HG03175 (cell line): Measurements from ENCODE around the gene ARHGAP45.
"Not testable (repeated sequence)": the region's sequence is repeated elsewhere in the genome, so short reads cannot be mapped to it uniquely, and the experiment has no call there.

Experiments
- ATAC-seq: cut with Tn5 transposase; IDR thresholded peaks from one replicate; pipeline ENCODE4 v1.9.1; 2021; ENCODE audit warnings: mild to moderate bottlenecking, moderate library complexity; ENCODE audit not compliant: unreplicated experiment

The ARHGAP45 gene

GRCh38 chr19:1066748-1067340 lies at the start of gene ARHGAP45:
TSS of gene ARHGAP45 (plus strand) at chr19:1067167. CDS start at chr19:1067406, 239 bp downstream.
- peak; percentile 48 for ATAC-seq

- ATAC-seq = no peak
Observed at GRCh38 chr19:1017906-1018305, 49.1 kb upstream of the ARHGAP45 start.

DNA sequence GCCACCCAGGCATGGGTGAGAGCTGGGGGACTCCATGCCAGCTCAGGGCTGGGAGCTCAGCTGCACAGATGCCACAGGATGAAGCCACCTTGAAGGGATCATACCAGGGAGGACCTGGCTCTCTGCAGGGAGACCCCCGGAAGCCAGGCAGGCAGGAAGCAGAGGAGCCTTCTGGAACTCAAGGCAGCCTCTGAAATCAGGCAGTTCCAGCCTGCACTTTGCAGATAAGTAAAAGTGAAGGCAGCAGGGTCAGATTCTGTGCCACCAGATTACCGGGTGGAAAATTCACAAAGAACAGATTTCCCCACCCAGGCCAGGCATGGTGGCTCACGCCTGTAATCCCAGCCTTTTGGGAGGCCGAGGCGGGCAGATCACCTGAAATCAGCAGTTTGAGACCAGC lies 48.6 kb upstream of the ARHGAP45 start:
- no peak for ATAC-seq

DNA sequence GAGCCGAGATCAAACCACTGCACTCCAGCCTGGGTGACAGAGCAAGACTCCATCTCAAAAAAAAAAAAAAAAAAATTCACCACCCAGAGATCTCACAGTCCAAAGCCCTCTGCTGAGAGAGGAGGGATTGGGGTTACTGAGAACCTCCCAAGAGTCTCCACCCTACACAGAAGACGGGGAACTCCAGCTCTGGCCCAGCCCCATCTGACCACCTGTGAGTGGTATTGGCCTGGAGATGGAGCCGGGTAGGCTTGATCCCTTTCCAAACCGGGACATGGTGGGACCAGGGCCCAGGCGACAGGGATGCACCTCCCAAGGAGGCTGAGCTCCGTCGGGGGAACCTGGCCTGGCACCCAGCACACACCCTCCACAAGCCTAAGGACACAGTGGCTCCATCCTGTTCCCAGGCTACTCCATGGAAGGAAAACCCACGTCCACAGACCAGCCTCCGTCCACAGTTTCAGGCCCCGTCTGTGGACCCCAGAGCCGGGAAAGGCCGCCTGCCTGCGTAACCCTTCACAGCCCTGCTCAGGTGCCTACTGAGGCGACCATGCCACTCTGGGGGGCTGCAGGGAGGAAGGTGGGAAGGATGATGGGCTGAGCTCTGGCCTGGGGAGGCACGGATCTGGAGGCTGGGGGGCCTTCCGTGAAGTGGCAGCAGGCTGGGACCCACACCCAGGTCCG lies 47.9 kb upstream of the ARHGAP45 start:
- no peak for ATAC-seq

GRCh38 chr19:1019616-1019961 lies 47.4 kb upstream of the ARHGAP45 start:
- no peak for ATAC-seq

DNA sequence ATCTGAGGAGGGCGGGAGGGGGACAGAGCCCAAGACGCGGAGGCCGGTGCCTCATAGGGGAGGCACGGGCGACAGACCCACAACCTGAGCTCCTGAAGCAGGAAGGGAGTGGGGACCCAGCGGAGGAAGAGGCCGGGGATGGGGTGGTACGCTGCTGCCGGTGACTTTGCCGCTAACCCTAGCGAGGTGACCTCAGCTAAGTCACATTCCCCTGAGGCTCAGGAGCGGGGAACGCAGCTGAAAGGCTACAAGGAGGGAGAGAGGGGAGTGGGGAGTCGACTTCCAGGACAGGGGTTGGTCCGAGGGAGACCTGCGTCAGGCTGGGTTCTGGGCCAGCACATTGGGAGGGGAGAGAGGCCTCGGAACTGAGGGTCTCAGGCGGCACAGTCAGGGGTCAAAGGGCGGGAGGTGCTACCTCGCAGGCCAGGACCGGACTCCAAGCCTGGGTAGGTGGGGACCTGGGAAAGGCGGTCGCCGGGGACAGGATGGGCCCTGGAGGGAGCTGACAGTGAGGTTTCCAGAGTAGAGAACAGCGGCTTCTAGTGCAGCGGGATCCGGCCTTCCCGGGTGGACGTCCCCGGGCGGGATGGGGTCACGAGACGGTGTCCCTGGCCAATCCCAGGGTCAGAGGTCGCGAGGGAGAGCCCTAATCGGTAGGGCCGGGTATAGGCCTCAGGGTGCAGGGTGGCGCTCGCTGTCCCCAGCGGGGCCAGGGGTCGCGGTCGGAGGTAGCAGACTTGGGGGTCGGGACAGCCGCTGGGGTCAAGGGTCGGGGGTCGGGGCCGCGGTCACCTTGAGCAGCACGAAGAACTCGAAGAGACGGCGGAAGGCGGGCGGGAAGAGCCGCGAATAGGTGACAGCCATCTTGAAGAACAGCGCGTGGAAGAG lies 46.7 kb upstream of the ARHGAP45 start:
- ATAC-seq = no peak

- ATAC-seq = peak; percentile 82
Observed at GRCh38 chr19:1020868-1021425, 46.0 kb upstream of the ARHGAP45 start, which contains the start of gene TMEM259. TSS of gene TMEM259 (minus strand) at chr19:1021123. CDS start at chr19:1020996, 127 bp downstream.

DNA sequence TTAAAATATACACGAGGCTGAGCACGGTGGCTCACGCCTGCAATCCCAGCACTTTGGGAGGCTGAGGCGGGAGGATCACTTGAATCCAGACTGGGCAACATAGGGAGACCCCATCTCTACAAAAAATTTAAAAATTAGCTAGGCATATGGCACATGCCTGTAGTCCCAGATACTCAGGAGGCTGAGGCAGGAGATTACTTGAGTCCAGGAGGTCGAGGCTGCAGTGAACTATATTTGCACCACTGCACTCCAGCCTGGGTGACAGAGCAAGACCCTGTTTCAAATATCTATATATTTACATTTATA lies 43.1 kb upstream of the ARHGAP45 start:
- not testable (repeated sequence) for ATAC-seq

DNA sequence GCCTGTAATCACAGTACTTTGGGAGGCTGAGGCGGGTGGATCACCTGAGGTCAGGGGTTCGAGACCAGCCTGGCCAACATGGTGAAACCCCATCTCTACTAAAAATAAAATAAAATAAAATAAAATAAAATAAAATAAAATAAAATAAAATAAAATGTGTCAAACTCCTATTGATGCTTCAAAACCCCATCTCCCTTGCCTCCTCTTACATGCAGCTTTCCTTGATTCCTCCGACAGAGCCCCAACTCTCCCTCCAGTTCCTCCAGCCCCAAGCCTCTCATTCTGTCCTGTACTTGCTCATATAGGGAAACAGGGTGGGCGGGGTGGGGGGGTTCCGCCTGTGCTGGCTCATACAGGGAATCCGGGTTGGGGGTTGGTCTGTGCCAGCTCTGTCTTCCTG lies 41.9 kb upstream of the ARHGAP45 start:
- not testable (repeated sequence) for ATAC-seq

DNA sequence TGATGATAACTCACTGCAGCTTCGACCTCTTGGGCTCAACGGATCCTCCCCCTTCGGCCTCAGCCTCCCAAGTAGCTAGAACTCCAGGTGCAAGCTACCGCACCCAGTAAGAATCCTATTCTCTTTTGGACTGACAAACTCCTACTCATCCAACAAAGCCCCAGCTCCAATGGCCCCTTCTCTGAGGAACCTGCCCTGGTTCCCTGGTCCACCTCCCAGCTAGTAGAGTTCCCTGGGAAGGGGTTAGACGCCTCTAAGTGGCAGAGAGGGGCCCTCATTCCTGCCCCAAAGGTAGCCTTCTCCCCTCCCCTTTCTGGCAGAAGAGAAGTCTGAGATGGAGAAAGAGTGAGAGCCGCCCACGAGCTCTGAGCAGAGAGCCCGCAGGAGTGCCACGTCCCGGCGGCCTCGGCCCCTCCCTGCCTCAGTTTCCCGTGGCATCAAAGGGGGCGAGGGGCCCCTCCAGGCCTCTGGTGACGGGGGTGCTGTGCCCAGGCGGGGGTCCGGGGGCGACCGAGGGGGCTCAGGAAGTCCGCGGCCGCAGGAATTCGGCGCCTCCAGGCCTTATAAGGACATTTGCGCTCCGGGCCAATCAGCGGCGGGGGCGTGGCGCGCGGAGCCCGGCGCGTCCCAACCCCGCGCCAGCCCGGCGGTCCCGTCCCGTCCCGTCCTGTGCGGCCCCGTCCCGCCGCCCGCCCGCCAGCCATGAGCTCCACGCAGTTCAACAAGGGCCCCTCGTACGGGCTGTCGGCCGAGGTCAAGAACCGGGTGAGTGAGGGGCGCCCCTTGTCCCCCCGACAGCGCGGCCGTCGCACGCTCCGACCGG lies 40.8 kb upstream of the ARHGAP45 start, which contains the start of gene CNN2:
Gene CNN2 (plus strand): TSS at position 649 of the 823 bp plus-strand sequence. CDS start 54 bp downstream, at position 703.
- ATAC-seq = no peak

- ATAC-seq = no peak
Observed at GRCh38 chr19:1026783-1027649, 40.0 kb upstream of the ARHGAP45 start.

GRCh38 chr19:1027650-1028061 lies 39.3 kb upstream of the ARHGAP45 start:
- no peak for ATAC-seq

DNA sequence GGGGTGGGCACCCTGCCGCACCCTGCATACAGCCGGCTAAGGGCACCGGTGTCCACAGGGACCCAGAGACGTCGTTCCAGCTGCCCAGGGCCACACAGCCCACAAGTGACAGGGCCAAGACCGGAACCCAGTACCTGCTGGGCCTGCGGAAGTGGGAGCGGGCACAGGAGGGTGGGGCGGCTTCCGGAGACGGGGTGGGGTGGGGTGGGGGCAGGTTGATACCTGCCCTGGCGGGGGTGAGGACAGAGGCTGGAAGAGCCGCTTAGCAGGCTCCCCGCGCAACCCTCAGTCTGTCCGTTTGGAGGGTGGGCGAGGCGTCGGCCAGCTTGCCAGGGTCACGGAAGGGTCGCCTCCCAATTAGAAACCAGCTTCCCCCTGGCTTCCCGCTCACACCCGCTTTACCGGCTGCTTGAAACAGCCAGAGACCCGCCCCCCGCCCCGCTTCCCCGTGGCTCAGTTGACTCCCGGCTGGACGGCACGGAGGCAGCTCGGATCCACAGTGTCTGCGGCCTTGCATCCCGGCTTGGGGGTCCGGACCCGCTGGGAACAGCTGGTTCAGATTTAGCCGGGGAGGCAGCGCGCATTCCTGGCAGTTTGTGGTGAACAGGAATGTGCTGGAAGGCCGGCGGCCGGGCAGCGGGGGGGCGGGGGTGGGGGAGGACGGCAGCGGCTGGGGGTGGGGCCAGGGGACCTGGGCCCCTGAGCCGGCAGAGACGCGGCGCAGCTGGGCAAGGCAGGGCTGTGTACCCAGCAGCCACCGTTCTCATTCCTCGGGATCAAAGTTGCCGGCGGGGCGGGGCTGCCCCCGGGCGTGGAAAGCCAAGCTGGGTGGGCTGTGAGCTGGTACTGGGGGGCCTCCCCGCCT lies 38.7 kb upstream of the ARHGAP45 start:
- ATAC-seq = no peak

DNA sequence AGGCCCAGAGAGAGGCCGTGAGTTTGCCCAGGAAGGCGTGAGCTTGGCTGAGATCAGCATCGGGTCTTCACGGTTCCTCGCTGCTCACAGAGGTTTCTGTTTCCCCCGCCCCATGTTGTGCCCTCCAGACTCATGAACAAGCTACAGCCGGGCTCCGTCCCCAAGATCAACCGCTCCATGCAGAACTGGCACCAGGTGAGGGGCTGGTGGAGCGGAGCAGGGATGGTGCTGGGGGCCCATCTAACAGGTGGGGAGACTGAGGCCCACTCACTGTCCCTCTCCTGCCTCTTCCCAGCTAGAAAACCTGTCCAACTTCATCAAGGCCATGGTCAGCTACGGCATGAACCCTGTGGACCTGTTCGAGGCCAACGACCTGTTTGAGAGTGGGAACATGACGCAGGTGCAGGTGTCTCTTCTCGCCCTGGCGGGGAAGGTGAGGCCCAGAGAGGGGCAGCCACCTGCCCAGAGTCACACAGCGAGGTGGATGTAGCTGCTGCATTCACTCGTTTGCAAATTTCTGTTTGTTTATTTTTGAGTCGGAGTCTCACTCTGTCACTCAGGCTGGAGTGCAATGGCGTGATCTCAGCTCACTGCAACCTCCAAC lies 34.6 kb upstream of the ARHGAP45 start:
- ATAC-seq = no peak

DNA sequence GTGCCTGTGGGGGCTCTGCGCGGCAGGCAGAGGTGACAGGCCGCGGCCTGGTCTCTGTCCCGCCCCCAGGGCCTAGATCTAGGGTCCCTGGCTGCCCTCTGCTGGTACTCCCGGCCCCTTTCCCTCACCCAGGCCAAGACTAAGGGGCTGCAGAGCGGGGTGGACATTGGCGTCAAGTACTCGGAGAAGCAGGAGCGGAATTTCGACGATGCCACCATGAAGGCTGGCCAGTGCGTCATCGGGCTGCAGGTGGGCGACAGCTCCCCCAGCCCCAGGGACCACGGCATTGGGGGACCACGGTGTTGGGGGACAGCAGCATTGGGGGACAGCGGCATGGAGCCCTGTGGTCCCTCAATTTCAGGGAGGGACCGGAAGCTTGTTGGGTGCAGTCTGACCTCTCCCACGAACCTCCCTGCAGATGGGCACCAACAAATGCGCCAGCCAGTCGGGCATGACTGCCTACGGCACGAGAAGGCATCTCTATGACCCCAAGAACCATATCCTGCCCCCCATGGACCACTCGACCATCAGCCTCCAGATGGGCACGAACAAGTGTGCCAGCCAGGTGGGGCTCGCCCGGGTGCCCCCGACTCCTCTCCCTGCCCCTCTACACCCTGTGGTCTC lies 30.9 kb upstream of the ARHGAP45 start:
- ATAC-seq = no peak

GRCh38 chr19:1037621-1038064 lies 29.3 kb upstream of the ARHGAP45 start:
- no peak for ATAC-seq

DNA sequence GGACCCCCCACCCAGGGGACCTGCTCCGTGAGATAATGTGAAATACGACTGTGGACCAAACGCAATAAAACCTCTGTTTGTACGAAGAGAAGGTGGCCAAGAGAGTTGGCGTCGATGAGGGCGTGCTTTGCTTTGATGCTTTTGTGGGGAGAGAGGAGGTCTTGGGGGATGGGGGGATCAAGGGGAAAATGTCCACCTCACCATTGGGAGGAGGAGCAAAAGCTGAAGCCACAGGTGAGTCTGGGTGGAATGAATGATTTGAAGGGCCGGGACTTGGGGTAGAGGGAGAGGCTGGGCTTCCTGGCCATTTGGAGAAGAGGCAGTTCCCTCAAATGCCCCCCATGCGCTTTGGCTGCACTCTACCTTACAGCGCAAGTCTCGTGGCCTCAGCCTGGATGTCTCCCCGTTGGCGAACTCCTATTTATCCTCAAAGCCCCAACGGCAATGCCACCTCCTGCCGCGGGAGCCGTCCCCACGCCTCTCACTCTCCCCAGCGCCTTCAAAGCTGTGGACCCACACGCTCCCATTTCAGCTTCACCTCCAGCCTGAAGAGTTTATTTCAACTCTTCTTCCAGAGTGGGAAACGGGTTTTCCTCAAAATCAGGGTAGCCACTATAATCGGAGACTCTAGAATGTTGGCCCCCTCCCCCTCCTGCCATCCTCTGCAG lies 27.9 kb upstream of the ARHGAP45 start:
- ATAC-seq = no peak
